ENCODE data around the gene PDLIM5. TPM values are rescaled to one million over a fixed set of nuclear protein-coding genes. Genes with fewer than 3 reads are reported as not detected.

PDLIM5 gene
- total RNA-seq, 1 donor from 2014 or later: 66.1 TPM

DNA sequence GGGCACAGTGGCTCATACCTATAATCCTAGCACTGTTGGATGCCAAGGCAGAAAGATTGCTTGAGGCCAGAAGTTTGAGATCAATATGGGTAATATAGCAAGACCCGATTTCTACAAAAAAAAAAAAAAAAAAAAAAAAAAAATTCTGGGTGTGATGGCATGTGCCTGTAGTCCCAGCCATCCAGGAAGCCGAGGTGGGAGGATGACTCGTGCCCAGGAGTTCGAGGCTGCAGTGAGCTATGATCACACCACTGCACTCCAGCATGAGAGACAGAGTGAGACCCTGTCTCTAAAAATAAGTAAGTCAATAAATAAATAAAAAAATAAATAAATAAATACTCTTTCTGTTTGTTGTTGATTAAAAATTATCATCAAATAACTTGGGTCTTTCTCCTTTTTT lies 243.6 kb downstream of the PDLIM5 start:
- H3K9me3 Mint-ChIP-seq (ENCODE audit: low read depth): no peaks in the 10 kb centered on the region
- H3K4me3 Mint-ChIP-seq (ENCODE audit: low read depth): no peak overlapping the region
- TF ChIP-seq, protein P1, sequence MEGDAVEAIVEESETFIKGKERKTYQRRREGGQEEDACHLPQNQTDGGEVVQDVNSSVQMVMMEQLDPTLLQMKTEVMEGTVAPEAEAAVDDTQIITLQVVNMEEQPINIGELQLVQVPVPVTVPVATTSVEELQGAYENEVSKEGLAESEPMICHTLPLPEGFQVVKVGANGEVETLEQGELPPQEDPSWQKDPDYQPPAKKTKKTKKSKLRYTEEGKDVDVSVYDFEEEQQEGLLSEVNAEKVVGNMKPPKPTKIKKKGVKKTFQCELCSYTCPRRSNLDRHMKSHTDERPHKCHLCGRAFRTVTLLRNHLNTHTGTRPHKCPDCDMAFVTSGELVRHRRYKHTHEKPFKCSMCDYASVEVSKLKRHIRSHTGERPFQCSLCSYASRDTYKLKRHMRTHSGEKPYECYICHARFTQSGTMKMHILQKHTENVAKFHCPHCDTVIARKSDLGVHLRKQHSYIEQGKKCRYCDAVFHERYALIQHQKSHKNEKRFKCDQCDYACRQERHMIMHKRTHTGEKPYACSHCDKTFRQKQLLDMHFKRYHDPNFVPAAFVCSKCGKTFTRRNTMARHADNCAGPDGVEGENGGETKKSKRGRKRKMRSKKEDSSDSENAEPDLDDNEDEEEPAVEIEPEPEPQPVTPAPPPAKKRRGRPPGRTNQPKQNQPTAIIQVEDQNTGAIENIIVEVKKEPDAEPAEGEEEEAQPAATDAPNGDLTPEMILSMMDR (IDR thresholded peaks at IDR 0.05; ENCODE audit: unreplicated experiment): no peak
- no peak overlapping the region for H3K27ac Mint-ChIP-seq
- no peak for DNase-seq (ENCODE audit: low spot score, unreplicated experiment)
- no peaks in the 10 kb centered on the region for H3K4me1 Mint-ChIP-seq (ENCODE audit: low read depth)
- H3K36me3 Mint-ChIP-seq (ENCODE audit: insufficient read depth): no peaks in the 10 kb centered on the region
- no peaks in the 10 kb centered on the region for H3K27me3 Mint-ChIP-seq

DNA sequence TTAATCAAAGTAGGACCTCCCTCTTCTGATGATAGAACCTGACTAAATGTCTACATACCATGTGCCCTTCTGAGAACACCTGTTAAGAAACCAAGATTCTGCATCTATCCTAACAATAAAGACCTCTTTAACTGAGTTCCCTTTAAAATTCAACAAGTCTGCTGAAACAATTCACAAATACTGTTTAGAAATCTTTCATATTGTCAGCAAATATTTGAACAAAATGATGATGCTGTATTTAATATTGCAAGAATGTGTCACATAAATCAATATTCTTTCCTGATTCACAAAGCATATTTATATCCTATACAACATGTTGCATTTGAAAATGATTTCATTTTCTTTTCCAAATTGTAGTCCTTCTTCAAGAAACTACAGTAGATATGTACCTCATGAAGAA lies 246.4 kb downstream of the PDLIM5 start:
- TF ChIP-seq, protein P1 (IDR thresholded peaks at IDR 0.05; ENCODE audit: unreplicated experiment): no peak
- H3K9me3 Mint-ChIP-seq (ENCODE audit: low read depth): no peaks in the 10 kb centered on the region

DNA sequence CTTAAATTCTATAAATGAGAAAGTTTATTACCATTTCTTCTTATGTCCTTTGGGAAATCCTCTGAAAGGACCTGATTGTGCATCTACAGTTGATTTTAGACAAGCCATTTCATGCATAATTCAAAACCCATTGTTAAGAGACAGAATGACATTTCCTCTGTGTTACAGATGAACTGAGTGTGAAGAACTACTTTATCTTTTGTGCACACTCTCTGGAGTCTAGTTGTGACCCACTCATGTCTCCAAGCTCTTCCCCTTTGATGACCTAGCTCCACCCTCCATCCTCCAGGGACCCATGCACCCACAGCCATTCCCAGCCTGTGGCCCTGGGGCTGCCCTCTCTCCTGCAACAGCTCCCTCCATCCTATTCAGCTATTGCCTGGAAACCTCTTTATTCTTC lies 248.6 kb downstream of the PDLIM5 start:
- no peak overlapping the region for H3K4me3 Mint-ChIP-seq (ENCODE audit: low read depth)
- DNase-seq (ENCODE audit: low spot score, unreplicated experiment): no peak
- H3K9me3 Mint-ChIP-seq (ENCODE audit: low read depth): no peaks in the 10 kb centered on the region
- H3K27ac Mint-ChIP-seq: no peak overlapping the region
- H3K27me3 Mint-ChIP-seq: no peaks in the 10 kb centered on the region
- TF ChIP-seq, protein P1 (IDR thresholded peaks at IDR 0.05; ENCODE audit: unreplicated experiment): no peak
- peaks cover 14% of the 10 kb centered on the region for H3K4me1 Mint-ChIP-seq (ENCODE audit: low read depth)
- H3K36me3 Mint-ChIP-seq (ENCODE audit: insufficient read depth): no peaks in the 10 kb centered on the region

More for the DNA sequence above, 246.4 kb downstream of the PDLIM5 start:
- DNase-seq (ENCODE audit: low spot score, unreplicated experiment): no peak
- Mint-ChIP-seq H3K36me3 (ENCODE audit: insufficient read depth) (no peaks in the 10 kb centered on the region), H3K4me3 (ENCODE audit: low read depth) (no peak overlapping the region), H3K4me1 (ENCODE audit: low read depth) (peaks cover 13% of the 10 kb centered on the region), H3K27ac (no peak overlapping the region), H3K27me3 (no peaks in the 10 kb centered on the region)

DNA sequence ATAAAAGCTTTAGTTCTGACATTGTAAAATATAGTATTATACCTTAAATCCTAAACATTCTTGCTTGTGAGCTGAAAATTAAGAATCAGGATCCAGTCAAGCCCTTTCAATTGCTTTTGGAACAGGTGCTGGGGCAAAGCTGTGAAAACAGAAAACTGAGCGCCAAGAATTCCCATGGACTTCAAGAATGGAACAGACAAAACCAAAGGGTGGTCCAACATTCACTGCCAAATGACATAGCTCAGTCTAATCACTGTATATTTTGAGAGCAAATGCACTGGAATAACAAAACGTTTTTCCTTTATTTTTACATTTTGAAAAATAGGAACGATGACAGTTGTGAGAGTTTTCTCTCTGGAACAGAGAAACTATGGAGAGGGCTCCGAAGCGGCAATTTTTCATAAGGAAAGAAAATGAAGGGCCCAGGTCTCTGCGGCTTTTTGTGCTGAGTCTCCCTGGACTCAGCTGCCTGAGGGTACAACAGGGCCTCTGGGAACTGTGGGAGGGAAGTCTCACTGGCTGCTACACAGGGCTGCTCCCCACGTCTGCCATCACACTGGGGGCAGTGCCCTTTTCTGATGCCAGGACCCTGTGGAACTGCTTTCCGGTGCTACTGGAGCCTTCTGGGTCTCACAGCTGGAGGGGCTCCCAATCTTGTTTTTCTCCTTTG lies 250.0 kb downstream of the PDLIM5 start:
- no peak for DNase-seq (ENCODE audit: low spot score, unreplicated experiment)
- TF ChIP-seq, protein P1 (IDR thresholded peaks at IDR 0.05; ENCODE audit: unreplicated experiment): no peak
- Mint-ChIP-seq H3K9me3 (ENCODE audit: low read depth) (no peaks in the 10 kb centered on the region), H3K4me1 (ENCODE audit: low read depth) (peaks cover 15% of the 10 kb centered on the region), H3K36me3 (ENCODE audit: insufficient read depth) (no peaks in the 10 kb centered on the region), H3K4me3 (ENCODE audit: low read depth) (peak overlapping the region; percentile 37), H3K27me3 (no peaks in the 10 kb centered on the region), H3K27ac (peak overlapping the region; percentile 89)

DNA sequence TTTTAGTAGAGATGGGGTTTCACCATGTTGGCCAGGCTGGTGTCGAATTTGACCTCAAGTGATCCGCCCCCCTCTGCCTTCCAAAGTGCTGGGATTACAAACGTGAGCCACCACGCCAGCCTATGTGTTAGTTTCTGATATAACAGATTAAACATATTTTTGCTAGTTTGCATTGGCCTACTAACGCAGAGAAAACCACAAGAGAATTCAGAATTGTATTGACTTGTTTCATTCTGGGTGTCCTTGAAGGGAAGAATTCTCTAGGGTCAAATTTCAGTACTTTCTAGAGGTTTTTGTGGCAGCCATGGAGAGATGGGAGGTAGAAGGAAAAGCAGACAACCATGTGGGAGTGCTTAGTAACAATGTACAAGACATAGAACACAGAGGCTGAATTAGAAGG lies 259.9 kb downstream of the PDLIM5 start:
- peaks cover 3% of the 10 kb centered on the region for H3K4me1 Mint-ChIP-seq (ENCODE audit: low read depth)
- no peak overlapping the region for H3K27ac Mint-ChIP-seq
- H3K4me3 Mint-ChIP-seq (ENCODE audit: low read depth): no peak overlapping the region
- TF ChIP-seq, protein P1 (IDR thresholded peaks at IDR 0.05; ENCODE audit: unreplicated experiment): no peak
- no peak for DNase-seq (ENCODE audit: low spot score, unreplicated experiment)
- H3K36me3 Mint-ChIP-seq (ENCODE audit: insufficient read depth): no peaks in the 10 kb centered on the region
- no peaks in the 10 kb centered on the region for H3K27me3 Mint-ChIP-seq
- H3K9me3 Mint-ChIP-seq (ENCODE audit: low read depth): no peaks in the 10 kb centered on the region

Measured in progenitor cell of endocrine pancreas (in vitro differentiated cells).